ENCODE results near the gene ISCU. TPM values are rescaled to one million over a fixed set of nuclear protein-coding genes. Genes with fewer than 3 reads are reported as not detected.
"Not testable (repeated sequence)": the region's sequence is repeated elsewhere in the genome, so short reads cannot be mapped to it uniquely, and the experiment has no call there.

The ISCU gene
- polyA plus RNA-seq, 12 donors: 86.1 to 105 (median 96.3) TPM; not detected in 1

- DNase-seq: no peak
Measured at GRCh38 chr12:108615918-108616317, 53.5 kb downstream of the ISCU start.

- no peak for DNase-seq
Measured at GRCh38 chr12:108616359-108616758, 54.0 kb downstream of the ISCU start.

- no peak for DNase-seq
Measured at GRCh38 chr12:108616941-108617858, 54.8 kb downstream of the ISCU start.

DNA sequence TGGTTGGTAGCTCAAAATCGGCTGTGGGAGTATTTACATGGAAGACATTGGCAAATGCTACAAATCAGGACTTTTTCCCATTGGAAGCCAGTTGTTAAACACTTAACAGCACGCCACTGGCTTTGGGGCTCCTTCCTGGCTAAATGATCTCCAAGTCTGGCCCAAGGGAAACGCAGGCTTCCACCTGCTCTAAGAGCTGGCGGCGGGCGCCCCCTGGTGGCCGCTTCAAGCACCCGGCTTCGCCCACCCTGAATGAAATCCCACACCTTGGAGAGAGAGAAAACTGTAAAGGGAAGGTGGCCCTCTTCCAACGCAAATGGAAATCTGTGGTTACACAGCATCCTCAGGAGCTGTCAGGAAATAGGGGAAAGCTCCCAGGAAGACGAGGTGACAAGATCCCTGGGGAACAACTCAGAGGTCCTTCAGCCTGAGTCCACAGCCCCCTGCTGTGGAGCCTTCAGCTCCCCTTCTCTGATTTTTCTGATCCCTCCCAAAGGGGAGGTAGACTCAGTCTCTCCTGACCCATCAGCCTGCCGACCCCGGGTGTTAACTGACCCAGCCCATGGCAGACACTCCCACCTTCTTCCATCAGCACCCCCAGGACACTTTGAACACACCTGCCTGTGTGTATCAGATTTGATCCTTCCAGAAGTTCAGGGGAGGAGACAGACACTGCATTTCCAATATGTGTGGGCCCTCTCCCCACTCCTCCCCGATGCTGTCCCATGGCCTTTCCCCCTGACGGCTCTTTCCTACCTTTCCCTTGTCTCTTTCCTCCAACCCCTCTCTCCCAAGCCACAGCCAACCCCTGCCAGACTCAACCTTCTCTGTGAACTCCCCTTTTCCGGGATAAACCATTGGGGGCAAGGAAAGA lies 55.9 kb downstream of the ISCU start:
- peak; percentile 86 for DNase-seq

GRCh38 chr12:108618953-108619274 lies 56.5 kb downstream of the ISCU start:
- not testable (repeated sequence) for DNase-seq

Other genes with a start within 250 kb of the ISCU start
- 10 to 100 TPM in 1 of 12 donors, 1 to 10 TPM in 10, not detected in 1; 2.2 to 10.3 (median 4.3) TPM for gene CMKLR1, start 223.3 kb upstream of the ISCU start, polyA plus RNA-seq (ENCODE audit: insufficient read length in 12 of 12)
- gene FICD, start 47.3 kb upstream of the ISCU start, polyA plus RNA-seq (ENCODE audit: insufficient read length in 12 of 12): 1 to 10 TPM in 10 of 12 donors, not detected in 2; 1.4 to 3.4 (median 2.4) TPM
- gene SART3, start 1.4 kb upstream of the ISCU start, polyA plus RNA-seq (ENCODE audit: insufficient read length in 12 of 12): 10 to 100 TPM in 11 of 12 donors, not detected in 1; 20.0 to 41.8 (median 34.3) TPM
- 10 to 100 TPM in 11 of 12 donors, not detected in 1; 24.3 to 76.7 (median 34.3) TPM for gene TMEM119, start 35.5 kb downstream of the ISCU start, polyA plus RNA-seq (ENCODE audit: insufficient read length in 12 of 12)
- 10 to 100 TPM in 1 of 12 donors, 1 to 10 TPM in 10, not detected in 1; 3.0 to 11.3 (median 4.4) TPM for gene SELPLG, start 71.3 kb downstream of the ISCU start, polyA plus RNA-seq (ENCODE audit: insufficient read length in 12 of 12)
- gene CORO1C, start 168.9 kb downstream of the ISCU start, polyA plus RNA-seq (ENCODE audit: insufficient read length in 12 of 12): 100 to 1,000 TPM in 1 of 12 donors, 10 to 100 TPM in 10, not detected in 1; 62.7 to 117 (median 90.9) TPM